Activated effector memory CD4-positive, alpha-beta T cell treated with anti-CD3 and anti-CD28 coated beads, Interleukin-2, amount 50 U/mL, for 16 hours (primary cell): Measurements from ENCODE around the gene PAQR5.

Source experiments
- DNase-seq: peaks from one replicate; pipeline ENCODE4 v3.0.0-alpha.2; 2020

Gene PAQR5, protein sequence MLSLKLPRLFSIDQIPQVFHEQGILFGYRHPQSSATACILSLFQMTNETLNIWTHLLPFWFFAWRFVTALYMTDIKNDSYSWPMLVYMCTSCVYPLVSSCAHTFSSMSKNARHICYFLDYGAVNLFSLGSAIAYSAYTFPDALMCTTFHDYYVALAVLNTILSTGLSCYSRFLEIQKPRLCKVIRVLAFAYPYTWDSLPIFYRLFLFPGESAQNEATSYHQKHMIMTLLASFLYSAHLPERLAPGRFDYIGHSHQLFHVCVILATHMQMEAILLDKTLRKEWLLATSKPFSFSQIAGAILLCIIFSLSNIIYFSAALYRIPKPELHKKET

DNA sequence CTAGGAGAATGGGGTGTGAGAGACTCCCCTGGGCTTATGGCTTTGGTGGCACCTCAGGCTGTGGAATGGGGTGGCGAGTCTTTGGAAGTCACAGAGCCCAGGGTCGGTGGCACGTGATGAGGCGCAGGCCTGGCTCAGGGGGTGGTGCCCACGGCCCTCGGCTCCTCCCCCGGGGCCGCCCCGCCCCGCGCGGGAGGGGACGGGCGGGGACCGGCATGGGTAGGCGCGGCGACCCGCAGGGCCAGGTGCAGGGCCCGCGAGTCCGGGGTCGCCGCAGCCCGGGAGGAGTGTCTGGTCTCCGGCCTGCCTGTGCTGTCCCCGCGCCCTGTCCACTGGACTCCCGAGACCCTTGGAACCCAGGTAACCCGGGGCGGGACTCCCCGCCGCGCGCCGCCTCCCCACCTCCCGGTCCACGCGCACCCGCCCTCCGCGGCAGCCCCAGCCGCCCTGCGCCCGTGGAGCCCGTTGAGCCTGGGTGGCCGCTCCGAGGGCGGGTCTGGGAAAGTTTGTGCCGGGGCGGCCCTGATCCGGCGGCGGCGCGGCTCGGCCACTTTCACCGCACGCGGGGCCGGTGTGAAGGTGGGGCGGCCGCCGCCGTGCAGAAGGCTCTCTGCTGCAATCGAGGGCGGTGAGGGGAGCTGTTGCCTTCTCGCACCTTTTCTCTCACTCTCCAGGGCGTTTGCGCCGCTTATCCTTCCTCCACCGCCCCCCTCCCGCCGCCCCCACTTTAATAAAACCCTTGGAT is at the start of gene PAQR5:
PAQR5 (plus strand) TSS at position 216 of the 745 bp plus-strand sequence. CDS start 61,169 bp downstream, outside the sequence.
- no peak for DNase-seq

- DNase-seq = no peak
Observed at GRCh38 chr15:69253156-69253555, 45.6 kb upstream of the PAQR5 start.

DNA sequence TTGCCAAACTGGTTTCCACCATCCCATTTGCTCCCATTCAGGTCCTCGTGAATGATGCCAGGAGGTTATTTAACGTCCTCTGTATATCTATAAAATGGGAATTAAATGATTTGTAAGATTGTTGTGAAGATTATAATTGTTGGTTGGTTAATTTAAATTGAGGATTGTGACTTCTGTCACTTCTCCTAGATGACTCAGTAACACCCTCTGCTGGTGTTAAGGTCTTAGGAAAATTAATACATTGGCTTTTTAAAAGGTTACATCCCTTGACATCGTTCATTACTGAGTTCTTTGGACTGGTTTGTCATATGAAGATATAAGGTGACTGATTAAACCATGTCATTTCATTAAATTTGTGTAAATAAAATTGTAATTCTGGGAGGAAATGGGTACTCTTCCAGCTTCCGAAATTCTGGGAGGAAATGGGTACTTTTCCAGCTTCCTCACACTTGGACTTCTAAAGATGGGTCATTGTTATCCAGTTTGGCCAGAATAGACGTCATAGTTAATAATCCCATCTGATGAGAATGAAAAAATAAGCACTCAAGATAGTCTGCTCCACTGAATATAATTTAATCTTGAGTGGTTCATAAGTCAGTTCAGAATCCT is 33.3 kb upstream of the PAQR5 start:
- DNase-seq = no peak

DNA sequence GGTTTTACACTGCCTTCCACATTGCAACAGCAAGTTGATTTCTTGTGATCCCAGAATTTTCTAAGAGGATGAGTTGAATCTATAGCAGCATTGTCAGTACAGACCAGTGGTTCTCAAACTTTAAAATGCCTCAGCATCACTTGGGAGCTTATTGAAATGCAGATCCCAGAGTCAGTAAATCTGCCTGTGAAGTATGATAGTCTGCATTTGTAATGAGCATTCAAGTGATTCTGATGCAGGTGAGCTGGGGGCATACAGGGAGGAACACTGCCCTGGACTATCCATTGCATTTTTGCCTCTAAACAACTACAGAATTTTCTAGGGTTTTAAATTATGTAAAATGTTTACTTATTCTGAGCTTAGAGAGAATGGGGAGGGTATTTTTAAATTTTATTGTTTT is 27.5 kb upstream of the PAQR5 start:
- no peak for DNase-seq

GRCh38 chr15:69272139-69272538 is 26.6 kb upstream of the PAQR5 start:
- no peak for DNase-seq

DNA sequence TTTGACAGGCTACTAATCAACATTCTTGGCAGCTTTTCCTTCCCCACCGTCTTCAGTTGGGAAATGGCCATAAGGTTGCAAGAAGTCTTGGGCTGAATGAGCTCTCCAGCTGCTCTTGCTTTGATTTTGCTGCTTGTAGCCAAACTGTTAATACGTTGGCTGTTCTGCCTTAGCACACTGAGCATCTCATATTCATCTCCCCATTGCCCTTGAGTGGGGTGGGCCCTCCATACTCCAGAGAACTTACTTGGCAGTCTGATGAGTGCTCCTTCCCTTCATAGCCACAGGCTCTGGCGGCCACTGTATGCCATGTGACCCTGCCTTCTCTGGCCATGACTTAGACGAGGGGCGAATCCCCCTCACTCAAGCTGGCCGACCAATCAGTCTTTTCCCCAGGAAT is 25.8 kb upstream of the PAQR5 start:
- no peak for DNase-seq

DNA sequence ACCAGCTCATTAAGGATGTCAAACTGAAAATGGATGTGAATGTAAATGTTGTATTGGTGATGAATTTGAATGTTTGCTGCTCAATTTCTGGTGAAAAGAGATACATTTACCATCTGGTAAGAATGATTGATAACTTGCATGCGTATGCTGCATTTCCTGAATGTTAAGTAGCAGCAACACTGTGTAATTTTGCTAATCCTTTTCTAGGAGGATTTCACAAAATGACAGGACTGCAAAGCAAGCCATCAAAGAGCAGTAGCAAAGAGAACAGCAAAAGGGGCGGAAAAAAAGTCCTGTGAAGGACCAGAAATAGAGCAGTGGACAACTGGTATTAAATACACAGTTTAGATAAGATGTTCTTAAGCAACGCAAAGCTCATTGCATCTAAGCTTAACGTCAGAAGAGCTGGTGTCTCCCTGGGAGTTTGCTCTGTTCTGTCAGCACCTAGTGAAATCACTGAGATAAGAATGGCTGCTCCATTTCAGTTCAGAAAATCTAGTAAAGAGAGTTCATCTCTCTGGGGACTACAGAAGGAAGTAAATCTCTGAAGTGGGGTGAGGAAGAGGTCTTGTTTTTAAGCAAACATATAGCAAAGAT is 23.5 kb upstream of the PAQR5 start:
- DNase-seq = no peak

- no peak for DNase-seq
Observed at GRCh38 chr15:69275933-69276560, 22.7 kb upstream of the PAQR5 start.

DNA sequence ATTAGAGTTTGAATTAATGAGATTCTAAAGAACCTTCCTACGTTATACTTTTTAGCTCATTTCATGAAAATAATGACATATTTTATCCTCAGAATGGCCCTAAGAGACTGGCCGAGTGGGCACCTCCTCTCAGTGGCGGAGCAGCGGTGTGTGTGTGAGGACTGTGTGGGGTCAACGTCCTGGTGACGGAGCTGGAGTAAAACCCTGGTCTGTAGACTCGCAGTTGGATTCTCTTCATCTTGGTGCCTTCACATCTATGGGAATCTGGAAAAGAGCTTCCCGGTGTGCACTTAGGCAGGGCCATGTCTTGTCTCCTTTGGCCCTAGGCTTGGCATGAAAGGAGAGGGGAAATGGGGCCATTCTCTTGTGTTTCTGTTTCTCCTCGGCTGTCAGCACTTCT is 21.4 kb upstream of the PAQR5 start:
- no peak for DNase-seq

DNA sequence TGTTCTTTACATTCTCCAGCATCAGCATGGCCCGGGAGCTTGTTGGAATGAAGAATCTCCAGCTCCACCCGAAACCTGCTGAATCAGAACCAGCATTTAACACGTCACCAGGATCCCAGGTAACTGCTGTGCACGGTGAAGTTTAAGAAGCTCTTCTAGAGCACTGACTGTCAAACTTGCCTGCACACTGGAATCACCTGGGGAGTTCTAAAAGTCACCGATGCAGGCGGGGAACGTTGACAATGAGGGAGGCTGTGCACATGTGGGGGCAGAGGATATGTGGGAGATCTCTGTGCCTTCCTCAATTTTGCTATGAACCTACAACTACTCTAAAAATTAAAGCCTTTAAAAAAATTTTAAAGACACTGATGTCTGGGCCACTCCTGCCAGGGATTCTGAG is 19.1 kb upstream of the PAQR5 start:
- DNase-seq = no peak

GRCh38 chr15:69280783-69281182 is 17.9 kb upstream of the PAQR5 start:
- no peak for DNase-seq

DNA sequence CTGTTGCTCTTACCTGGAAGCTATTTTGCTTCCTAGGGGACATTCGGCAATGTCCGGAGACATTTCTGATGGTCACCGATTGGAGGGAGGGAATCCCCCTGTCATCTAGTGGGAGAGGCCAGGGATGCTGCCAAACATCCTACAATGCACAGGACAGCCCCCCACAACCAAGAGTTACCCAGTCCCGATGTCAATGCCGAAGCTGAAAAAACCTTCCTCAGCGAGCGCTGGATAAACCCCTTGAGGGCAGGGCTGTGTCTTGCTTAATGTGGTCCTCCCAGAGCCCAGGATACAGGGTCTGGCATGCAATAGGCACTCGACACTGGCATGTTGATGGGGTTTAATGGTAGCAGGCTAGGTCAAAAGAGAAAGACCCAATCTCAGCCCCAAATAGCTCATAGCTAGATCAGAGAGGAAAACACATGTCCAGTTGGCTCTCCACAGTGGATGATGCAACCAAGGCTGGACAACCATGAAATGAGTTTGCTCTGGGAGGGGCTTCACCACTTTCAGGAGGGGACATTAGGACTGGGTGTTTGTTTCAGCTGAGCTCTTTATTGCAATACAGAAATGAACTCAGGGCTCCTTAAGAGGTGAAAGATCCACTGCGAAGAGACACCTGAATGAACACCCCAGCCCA is 16.5 kb upstream of the PAQR5 start:
- no peak for DNase-seq

GRCh38 chr15:69285834-69286233 is 12.9 kb upstream of the PAQR5 start:
- no peak for DNase-seq

GRCh38 chr15:69288011-69288410 is 10.7 kb upstream of the PAQR5 start:
- no peak for DNase-seq

DNA sequence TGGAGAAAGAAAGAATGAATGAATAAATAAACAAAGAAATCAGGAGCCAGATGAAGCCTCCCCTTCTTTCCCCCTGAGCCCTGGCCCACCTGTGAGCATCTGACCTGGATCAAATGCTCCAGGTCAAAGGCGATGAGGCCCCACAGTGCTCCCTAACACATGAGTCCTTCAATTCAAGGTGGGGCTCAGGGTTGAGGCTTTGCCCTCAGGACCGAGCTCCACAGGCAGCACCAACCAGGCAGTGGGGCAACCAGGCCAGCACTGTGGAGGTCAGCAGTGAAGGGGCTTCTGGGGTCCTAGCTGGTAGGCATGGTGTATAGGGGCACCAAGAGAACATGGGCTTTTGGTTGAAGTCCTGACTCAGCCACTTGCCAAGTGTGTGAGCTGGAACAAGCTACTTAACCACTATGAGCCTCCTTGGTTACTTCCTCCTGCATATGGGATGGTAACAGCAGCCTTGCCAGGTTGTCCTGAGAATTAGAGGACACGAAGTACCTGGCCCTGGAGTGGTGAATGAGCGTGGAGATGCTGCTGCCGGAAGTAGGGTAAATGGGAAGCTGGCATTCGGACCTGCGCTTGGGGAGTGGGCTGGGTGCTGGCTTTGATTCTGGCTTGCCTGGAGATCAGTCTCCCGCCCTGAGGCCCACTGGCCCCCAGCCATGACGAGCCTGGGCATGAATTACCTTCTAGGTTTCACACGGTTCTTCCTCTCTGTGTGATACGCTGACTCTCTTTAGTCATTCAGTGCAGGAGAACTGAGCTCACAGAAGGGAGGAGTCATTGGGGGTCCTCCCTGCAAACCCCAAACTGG is 10.0 kb upstream of the PAQR5 start:
- no peak for DNase-seq

GRCh38 chr15:69289342-69290146 is 9.2 kb upstream of the PAQR5 start:
- no peak for DNase-seq

GRCh38 chr15:69290346-69291164 is 8.2 kb upstream of the PAQR5 start:
- DNase-seq = no peak

DNA sequence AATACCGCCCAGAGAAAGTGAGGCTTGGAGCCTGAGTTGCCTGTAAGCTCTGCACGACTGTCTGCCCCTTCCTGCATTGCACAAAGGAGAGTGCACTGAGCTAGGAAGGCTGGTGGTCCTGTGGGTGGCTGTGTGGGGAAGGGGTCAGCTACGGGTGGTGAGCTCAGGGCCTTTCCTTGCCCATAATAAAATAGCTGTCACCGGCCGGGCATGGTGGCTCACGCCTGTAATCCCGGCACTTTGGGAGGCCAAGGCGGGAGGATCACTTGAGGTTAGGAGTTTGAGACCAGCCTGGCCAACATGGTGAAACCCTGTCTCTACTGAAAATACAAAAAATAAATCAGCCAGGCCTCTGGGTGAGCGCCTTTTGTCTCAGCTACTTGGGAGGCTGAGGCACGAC is 7.1 kb upstream of the PAQR5 start:
- peak; percentile 46 for DNase-seq

DNA sequence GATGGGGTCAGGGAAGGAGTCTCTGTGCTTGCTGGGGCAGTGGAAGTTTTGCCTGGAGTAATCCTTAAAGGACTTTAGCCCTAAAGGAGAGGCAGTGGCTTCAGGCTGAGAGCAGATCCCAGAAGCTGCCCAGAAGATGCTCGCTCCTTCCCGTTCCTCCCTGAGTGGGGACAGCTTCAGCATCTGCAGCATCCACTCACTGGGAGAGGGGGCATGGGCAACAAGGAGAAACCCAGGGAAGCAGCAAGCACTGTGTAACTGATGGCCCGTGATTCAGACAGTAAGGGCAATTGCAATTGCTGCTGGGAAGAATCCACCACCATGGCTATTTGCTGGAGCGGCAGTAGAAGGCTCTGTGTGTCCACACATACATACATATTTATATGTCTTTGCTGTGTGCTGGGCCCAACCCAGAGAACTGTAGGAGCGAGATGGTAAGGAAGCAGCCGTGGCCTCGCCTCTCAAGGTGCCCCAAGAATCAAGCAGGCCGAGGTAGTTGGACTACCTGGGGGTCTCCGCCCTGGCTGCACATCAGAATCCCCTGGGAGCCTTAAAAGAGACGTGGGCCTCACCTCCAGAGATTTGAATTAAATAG is 5.8 kb upstream of the PAQR5 start:
- DNase-seq = peak; percentile 27
